D341Med (cell line): Measurements from ENCODE around the gene NUP214.
"Not testable (repeated sequence)": the region's sequence is repeated elsewhere in the genome, so short reads cannot be mapped to it uniquely, and the experiment has no call there.

Source experiments
- DNase-seq: peaks from one replicate; pipeline ENCODE4 v3.0.0; 2012; ENCODE audit warnings: low spot score

Gene NUP214

DNA sequence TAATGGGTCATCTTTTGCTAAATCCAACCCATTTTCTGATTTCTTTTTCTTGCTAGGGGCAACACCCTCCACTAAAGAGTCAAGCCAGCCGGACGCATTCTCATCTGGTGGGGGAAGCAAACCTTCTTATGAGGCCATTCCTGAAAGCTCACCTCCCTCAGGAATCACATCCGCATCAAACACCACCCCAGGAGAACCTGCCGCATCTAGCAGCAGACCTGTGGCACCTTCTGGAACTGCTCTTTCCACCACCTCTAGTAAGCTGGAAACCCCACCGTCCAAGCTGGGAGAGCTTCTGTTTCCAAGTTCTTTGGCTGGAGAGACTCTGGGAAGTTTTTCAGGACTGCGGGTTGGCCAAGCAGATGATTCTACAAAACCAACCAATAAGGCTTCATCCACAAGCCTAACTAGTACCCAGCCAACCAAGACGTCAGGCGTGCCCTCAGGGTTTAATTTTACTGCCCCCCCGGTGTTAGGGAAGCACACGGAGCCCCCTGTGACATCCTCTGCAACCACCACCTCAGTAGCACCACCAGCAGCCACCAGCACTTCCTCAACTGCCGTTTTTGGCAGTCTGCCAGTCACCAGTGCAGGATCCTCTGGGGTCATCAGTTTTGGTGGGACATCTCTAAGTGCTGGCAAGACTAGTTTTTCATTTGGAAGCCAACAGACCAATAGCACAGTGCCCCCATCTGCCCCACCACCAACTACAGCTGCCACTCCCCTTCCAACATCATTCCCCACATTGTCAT, 72.0 kb downstream of the NUP214 start:
- DNase-seq, result no peak

DNA sequence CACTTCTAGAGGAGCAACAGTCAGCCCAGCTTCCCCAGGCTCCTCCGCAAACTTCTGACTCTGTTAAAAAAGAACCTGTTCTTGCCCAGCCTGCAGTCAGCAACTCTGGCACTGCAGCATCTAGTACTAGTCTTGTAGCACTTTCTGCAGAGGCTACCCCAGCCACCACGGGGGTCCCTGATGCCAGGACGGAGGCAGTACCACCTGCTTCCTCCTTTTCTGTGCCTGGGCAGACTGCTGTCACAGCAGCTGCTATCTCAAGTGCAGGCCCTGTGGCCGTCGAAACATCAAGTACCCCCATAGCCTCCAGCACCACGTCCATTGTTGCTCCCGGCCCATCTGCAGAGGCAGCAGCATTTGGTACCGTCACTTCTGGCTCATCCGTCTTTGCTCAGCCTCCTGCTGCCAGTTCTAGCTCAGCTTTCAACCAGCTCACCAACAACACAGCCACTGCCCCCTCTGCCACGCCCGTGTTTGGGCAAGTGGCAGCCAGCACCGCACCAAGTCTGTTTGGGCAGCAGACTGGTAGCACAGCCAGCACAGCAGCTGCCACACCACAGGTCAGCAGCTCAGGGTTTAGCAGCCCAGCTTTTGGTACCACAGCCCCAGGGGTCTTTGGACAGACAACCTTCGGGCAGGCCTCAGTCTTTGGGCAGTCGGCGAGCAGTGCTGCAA, 72.8 kb downstream of the NUP214 start:
- DNase-seq, result no peak

DNA sequence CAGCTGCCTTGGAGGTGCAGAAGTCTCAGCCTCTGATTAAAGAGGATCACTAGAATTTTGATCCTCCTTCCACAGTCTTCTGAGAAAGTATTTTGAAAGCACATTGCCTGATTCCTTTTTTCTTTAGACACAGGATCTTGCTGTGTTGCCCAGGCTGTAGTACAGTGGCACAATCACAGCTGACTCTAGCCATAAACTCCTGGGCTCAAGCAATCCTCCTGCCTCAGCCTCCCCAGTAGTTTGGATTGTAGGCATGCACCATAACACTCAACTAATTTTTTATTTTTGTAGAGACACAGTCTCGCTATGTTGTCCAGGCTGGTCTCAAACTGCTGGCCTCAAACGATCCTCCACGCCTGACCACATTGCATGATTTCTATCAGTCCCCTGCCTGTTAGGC, 76.5 kb downstream of the NUP214 start:
- DNase-seq, result no peak

DNA sequence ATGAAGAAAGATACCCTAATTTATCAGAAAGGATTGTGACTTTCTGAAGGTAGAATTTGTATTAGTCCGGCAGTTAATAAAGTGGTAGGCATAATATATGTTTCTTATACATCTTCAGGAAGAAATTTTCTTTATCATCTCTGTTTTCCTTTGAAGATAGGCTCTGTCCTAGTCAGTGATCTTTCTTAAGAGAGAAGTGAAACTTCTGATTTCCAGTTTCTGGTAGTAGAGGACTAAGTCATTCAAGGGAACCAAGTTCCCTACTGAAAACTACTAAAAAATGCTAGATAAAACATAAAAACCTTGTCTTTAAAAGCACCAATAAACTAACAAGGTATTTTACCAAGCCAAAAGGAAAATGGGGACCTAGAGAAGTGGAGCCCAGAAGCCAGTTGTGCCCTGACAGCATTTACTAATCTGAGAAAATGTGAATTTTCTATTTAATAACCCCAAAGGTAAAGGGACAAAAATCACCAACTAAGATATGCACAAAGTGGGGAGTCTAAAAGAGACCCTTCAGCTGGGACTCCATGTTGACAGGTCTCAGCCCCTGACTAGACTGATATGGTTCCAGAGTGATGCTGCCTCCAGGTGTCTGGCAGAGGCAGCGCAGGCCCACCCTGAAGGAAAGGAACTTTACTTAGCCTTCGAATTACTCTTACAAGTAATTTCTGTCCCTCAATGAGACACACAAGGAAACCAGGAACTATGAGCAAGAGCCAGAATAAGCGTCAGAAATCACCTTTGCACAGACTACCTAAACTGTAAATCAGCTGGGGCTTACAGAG, 78.2 kb downstream of the NUP214 start:
- DNase-seq, result no peak

DNA sequence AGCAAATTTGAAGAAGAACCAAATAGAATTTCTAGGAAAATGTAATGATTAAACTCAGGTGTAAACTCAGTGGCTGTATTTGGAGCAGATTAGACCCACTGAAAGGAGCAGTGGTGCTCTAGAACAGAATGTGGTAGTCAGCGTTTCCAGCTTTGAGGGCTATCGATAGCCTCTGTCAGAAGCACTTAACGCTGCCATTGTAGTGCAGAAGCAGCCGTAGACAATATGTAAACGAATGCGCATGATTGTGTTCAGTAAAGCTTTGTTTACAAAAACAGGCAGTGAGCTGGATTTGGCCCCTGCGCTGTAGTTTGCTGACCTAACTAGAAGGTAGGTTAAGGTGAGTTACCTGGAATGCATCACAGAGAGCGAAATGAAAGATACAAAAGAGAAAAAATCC, 78.9 kb downstream of the NUP214 start:
- no peak for DNase-seq

DNA sequence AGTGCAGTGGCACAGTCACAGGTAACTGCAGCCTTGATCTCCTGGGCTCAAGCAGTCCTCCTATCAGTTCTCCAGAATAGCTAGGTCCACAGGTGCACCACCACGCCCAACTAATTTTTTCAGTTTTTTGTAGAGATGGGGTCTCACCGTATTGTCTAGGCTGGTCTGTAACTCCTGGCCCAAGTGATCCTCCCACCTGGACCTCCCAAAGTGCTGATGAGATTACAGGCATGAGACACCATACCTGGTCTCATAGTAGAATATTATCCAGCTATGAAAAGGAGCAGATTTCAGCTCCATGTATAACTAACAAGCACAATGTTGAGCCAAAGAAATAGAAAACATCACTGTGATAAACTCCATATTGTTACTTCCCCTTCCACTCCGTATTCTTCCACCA, 81.1 kb downstream of the NUP214 start:
- no peak for DNase-seq

DNA sequence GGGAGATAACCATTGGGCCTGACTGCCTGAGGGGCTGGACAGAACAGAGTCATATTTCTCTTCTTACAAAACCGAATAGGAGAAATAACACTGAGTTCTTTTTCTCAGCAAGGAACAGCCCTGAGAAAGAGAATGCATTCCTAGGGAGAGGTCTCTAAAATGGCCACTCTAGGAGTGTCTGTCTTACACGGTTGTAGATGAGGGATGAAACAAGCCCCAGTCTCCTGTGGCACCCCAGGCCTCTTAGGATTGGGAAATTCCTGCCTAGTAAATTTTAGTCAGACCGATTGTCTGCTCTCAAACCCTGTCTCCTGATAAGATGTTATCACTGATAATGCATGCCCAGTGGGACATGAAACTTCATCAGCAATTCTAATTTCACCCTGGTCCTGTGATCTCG, 86.5 kb downstream of the NUP214 start:
- DNase-seq, result not testable (repeated sequence)

DNA sequence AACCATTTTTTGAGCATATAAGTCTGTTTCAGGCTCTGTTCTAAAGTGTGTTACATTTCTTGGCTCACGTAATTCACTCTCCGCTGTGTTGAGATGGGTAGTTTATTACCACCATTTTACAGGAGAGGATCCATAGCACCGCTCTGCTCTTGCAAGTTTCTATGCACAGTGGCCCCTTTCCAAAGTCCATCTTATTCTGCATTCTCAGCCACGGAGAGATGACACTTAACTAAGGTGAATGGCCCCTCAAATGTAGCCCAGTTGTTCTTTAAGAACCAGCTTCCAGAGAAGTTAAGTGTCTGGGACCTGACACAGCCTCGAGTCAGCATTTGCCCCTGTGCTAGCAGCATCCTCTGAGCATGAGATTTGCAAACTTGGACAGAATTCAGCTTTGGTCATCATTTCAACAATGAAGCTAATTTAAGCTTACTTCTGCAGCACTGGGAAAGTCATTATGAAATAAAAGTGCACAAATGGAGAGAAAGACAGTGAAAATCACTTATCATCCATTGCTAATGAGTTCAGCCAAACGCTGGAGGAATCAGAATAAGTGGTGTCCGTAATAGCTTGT, 89.0 kb downstream of the NUP214 start:
- no peak for DNase-seq

DNA sequence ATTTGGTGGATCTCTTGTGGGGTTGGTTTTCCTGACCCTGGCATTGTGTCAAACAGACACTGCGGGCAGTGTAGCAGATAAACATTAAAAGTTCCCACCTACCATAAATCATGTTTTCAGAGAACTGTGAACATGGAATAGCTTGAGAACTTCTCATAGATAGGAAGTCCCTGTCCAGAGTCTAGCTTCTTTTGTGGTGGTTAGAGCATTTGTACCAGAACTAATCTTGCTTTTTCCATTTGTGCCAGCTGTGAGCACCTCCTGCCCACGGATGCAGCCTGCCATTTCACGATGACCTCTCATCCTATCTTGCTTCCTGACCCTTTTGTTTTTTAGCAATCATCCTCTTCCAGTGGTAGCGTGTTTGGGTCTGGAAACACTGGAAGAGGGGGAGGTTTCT, 89.5 kb downstream of the NUP214 start:
- DNase-seq, result no peak

DNA sequence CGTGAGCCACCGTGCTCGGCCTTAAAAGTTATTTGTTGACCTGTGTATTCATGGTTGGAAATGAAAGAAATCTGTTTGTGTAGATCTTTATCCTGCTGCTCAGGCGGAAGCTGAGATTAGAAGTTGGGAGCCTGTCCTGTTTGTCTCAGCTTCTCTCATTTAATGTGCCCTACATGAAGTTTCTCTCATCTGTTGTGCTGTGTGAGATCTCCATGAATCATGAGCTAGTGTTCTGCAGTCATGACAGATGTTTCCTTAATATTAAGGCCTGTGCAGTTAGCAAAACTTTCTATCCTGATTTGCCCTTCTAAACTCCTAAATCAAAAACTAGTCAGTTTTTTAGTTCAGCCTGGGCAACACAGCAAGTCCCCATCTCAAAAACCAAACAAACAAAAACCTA, 91.4 kb downstream of the NUP214 start:
- no peak for DNase-seq

DNA sequence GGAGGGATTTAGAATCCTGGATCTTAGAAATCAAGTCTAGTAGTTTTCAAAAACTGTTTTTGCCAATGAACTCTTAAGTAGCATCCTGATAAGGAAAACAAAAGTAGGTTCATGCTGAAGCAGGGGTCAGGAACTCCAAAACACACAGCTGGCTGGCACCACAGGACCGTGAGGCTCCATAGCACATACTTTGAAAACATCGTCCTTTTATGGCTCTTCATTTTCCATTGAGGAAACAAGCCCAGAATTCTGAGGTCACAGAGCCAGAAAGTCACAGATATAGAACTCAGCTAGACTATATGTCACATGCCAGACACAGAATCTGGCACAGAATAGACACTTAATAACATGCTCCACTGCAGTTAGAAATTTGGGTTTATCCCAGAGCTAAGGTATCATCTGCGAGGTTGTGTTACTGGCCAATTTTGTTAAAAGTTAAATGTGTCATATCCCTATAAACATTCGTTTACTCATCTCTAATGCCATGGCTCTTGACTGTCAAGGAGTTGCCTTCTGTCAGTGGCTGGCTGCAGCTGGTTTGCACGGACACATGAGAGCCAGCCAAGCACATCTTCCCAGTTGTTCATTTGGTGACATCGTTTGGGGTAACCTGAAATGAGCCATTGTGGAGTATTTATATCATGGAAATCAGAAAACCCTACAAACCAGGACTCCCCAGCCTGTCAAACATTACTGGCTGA, 92.1 kb downstream of the NUP214 start:
- DNase-seq, result no peak

DNA sequence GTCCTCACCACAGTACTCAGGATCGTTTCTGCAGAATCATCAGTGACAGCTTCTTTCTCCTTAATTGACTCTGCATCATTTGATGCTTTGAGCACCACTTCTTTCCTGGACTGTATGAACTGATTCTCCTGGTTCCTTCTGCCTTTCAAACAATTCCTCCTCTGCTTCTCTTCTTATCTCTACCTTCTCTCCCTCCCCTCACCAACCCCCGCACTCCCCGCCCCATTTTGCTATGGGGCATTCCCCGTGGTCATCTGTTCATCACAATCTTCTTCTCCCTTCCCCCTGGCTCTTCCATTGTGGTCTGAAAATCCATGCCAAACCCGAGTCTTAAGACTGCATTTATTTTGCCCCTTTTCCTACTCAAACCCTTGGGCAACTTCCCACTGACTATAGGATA, 93.0 kb downstream of the NUP214 start:
- DNase-seq, result no peak

DNA sequence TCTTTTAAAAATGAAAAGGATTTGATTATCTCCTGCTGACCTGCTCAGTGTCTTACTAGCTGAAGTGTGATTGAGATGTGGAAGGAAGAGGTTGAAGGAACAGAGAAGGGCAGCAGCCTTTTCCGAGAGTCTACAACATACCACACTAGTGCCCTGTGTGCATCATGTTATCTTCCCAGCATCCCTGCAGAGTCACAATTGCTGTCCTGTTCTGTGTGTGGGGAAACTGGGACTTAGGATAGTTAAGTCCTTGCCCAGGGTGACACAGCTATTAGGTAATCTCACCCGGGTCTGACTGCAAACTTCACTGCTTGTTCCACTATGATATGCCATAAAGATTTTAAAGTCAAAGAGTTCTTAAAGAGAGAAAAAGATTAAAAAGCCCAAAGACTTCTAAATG, 95.1 kb downstream of the NUP214 start:
- no peak for DNase-seq

DNA sequence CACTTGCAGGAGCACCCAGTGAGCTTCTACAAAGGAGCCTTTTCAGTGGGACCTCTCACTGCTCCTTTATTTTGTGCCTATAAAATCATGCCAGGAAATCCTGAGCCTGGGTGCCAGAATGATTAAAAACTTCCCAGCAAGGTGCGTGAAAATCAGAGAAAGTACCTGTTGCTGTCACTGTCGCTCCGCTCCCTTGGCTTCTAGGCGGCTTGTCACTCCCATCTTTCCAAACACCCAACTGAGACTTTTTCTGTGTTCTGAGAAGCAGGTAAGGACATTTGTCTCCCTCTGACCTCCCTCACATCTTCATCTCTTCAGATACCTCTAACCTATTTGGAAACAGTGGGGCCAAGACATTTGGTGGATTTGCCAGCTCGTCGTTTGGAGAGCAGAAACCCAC, 97.1 kb downstream of the NUP214 start:
- no peak for DNase-seq

DNA sequence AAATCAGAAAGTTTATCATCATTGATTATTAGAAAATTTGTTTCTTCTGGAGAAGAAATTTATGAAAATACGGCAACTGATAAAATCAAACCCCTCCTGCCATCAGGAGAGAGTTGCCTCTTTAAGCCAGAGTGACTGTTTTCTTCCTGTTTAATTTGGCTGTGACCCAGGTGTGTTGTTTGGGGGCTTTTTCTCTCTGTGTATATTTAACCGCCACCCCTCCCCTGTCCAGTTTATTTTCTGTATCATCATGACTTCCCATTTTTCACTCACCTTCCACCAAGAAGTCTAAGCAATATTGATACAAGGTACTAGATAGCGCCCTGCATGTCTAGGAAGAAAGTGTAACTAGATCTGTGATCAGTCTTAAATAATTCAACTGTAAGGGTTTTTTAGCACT, 100.8 kb downstream of the NUP214 start:
- no peak for DNase-seq

DNA sequence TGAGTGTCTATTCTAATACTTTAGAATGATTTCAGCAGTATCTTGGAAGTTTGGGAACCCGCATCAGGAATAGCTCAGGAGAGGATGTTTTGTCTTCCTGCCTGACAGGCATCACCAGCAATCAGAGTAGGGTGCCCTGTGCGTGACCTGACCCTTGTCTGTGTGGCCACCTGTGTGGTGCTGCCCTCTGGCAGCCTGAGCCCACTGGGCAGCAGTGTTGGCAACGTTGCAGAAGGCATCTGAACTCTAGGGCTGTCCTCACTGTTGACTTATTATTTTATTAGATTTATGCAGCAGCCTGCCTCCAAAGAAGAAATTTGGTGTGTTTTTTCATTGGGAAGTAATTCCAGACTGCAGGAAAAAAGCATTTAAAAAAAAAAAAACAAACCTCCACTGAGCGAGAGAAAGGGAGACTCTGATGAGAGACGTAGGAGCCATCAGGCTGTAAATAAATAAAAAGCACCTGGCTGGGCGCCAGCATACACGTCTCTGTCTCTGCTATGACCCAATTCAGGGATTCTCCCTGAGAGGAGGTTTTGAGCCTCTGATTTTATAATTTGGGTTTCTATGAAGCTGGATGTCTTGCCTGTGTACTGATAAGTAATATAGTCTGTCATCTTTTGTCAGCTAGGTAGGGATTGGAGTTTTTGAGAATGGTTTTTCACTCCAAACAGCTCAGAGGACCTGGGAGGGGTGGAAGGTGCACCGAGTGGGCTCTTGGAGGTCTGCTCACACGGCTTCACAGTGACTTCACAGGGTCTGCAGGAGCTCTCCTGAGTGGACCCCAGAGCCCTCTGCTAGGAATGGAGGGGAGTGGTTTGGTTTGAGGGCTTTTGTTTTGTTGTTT, 101.9 kb downstream of the NUP214 start:
- no peak for DNase-seq

DNA sequence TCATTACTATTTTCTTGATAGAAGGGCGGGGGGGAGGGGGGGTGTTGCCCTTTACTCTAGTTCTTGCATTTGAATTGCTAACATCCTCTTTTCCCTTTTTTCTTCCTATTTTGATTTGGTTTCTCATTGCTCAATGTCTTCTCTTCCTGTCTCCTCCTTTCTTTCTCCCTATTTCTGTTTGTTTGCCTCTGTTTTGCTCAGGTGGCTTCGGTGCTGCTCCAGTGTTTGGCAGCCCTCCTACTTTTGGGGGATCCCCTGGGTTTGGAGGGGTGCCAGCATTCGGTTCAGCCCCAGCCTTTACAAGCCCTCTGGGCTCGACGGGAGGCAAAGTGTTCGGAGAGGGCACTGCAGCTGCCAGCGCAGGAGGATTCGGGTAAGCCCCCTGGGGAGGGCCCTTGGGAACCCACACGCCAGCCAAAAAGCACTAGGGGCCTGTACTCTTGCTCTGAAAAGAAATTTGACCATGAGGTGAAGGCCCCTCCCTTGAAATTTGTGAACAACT, 102.6 kb downstream of the NUP214 start:
- DNase-seq, result no peak

DNA sequence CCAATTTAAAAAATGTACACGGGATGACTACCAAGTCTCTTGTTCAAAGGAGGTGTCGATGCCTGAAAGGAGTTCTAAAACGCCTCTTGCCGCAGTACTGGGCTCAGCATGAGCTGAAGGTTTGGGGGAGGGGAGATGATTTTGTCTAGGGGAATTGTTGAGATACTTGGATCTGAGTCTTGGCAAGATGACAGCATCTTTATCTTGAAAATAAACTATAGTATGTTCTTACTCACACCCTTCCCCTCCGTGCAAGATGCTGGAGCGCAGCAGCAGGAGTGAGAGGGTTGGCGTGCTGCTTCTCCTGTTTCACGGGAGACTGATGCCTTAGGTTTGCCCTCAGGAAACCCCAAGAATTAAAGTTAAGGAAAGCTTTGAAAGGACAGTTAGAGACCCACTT, 103.6 kb downstream of the NUP214 start:
- DNase-seq, result no peak

DNA sequence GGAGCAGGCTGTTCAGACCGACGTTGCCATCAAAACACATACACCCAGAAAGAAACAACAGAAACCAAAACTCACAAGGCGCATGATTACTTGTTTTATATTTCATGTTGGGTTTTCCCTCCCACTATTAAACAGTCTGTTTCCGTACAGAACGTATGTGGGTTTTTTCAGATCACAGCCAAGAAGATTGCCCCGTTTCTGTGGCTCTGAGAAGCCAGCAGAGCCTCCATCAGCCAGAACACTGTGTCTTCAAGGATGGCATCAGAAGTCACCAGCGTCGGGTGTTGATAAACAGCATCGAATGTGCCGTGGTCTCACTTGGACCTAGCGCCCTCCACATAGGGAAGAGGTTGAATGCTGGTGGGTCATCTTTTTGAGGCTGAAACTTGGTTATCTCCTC, 108.2 kb downstream of the NUP214 start:
- DNase-seq, result no peak

DNA sequence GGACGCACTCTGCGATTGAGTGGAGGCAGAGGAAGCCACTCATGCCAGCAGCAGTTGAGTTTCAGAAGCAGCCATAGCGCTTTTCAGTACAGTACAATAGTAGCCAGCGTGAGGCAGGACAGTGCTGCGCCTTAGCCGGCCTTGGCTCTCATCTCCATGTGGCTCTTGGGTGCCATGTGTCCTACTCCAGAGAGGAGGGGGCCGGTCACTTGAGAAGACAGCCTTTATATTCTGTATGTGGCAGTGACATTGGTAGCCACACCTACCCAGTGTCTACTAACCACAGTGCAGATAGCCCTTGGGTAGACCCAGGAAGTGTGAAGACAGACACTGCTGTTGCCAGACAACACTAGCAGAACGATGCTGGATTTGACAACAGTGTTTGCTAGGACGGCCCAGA, 108.6 kb downstream of the NUP214 start:
- DNase-seq, result no peak
